H1 (cell line): Measurements from ENCODE around the gene PPP1R13B. TPM values are rescaled to one million over a fixed set of nuclear protein-coding genes. Genes with fewer than 3 reads are reported as not detected.

ENCODE experiments used
- CTBP2 ChIP-seq: IDR thresholded peaks from 2 replicates; pipeline ENCODE4 v1.7.0; 2011; ENCODE audit warnings: borderline replicate concordance, mild to moderate bottlenecking, moderate library complexity, mixed read lengths, low read length; ENCODE audit not compliant: insufficient read depth, insufficient read length
- SRF ChIP-seq: IDR thresholded peaks from 2 replicates; pipeline ENCODE4 v1.6.1; 2011; ENCODE audit warnings: mild to moderate bottlenecking, low read depth, low read length, moderate library complexity
- TAF7 ChIP-seq: optimal IDR thresholded peaks from 2 replicates; pipeline ENCODE3; 2011; ENCODE audit warnings: low read depth, mild to moderate bottlenecking, inconsistent platforms, low read length, moderate library complexity, borderline replicate concordance
- polyA plus RNA-seq, 7 experiments: library from polyadenylated mRNA; depleted of rRNA in 3 of 7; stranded (reverse) in 5 of 7; unstranded in 2 of 7; fragments of >200 nt in 5 of 7; fragments of 200-250 nt in 2 of 7; gene quantifications; 1 replicate in 5 of 7; 2 replicates in 1 of 7; 4 replicates in 1 of 7; pipeline versions ENCODE4 v1.2.1 to v1.2.3, GENCODE V29; 2011 to 2013; ENCODE audit warnings: missing spikeins in 2 of 7, mixed read lengths in 2 of 7
- total RNA-seq: library from RNA; stranded (reverse); fragmentation: NEBNext Ultra II Directional; extraction: Animal tissue kit (Norgen Biotek cat#: 25700); gene quantifications from 2 replicates; pipeline ENCODE4 v1.2.1, GENCODE V29; 2021

The PPP1R13B gene
- total and polyA plus RNA-seq, 2 of the 8 experiments (the other 6 are each of a cell fraction or from before 2014, with no cell fraction given): 2.6 to 8.9 TPM

GRCh38 chr14:103725001-103725682 is 122.2 kb downstream of the PPP1R13B start (continued):
- TF ChIP-seq TAF7 (no peak), SRF (no peak), CTBP2 (no peak)
- TF ChIP-seq, all 59 proteins: peak for 0
